ENCODE results near the gene SLC35F3.

- no peak for TF ChIP-seq CTCF (IDR thresholded peaks at IDR 0.05; ENCODE audit: poor library complexity)
- no peak for TF ChIP-seq EZH2 (IDR thresholded peaks at IDR 0.05; ENCODE audit: borderline replicate concordance)
Observed at GRCh38 chr1:234361102-234361603, 456.7 kb downstream of the SLC35F3 start.
